ENCODE results near the gene XRN1. TPM values are rescaled to one million over a fixed set of nuclear protein-coding genes. Genes with fewer than 3 reads are reported as not detected.
"Not testable (repeated sequence)": the region's sequence is repeated elsewhere in the genome, so short reads cannot be mapped to it uniquely, and the experiment has no call there.

XRN1 gene
- total and polyA plus RNA-seq, 10 donors, result 5.3 to 87.5 (median 76.9) TPM

DNA sequence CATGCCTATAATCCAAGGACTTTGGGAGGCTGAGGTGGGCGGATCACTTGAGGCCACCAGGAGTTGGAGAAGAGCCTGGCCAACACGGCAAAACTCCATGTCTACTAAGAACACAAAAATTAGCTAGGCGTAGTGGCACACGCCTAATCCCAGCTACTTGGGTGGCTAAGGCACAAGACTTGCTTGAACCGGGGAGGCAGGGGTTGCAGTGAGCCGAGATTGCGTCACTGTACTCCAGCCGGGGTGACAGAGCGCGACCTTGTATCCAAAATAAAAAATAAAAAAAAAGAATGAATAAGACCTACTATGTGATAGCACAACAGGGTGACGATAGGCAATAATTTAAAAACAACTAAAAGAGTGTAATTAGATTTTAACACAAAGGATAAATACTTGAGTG, 3.5 kb downstream of the XRN1 start:
- intact Hi-C loops (cut with DNase I; ENCODE audit: low total_unique reads), result no loop called here
- H3K27ac ChIP-seq, result no peak overlapping the region
- no peak for DNase-seq
- WGBS, 5 donors, result 89 to 94% (median 92%) methylated on average over 11 of the region's 11 CpGs
- peaks cover 0 to 5% (median 0%) of the 10 kb centered on the region in 6 donors for H3K36me3 ChIP-seq
- no peak overlapping the region for H3K4me3 ChIP-seq
- H3K4me1 ChIP-seq, result peaks cover 22 to 88% (median 65%) of the 10 kb centered on the region in 6 donors
- H3K9me3 ChIP-seq, result no peaks in the 10 kb centered on the region
- H3K27me3 ChIP-seq (replicated peaks in 1 of 7), result no peaks in the 10 kb centered on the region
- no peak for TF ChIP-seq POLR2A (IDR thresholded peaks at IDR 0.05)
- TF ChIP-seq, protein P1, sequence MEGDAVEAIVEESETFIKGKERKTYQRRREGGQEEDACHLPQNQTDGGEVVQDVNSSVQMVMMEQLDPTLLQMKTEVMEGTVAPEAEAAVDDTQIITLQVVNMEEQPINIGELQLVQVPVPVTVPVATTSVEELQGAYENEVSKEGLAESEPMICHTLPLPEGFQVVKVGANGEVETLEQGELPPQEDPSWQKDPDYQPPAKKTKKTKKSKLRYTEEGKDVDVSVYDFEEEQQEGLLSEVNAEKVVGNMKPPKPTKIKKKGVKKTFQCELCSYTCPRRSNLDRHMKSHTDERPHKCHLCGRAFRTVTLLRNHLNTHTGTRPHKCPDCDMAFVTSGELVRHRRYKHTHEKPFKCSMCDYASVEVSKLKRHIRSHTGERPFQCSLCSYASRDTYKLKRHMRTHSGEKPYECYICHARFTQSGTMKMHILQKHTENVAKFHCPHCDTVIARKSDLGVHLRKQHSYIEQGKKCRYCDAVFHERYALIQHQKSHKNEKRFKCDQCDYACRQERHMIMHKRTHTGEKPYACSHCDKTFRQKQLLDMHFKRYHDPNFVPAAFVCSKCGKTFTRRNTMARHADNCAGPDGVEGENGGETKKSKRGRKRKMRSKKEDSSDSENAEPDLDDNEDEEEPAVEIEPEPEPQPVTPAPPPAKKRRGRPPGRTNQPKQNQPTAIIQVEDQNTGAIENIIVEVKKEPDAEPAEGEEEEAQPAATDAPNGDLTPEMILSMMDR (IDR thresholded peaks at IDR 0.05 in 8 of 11, conservative IDR thresholded peaks at IDR 0.05 in 3 of 11), result no peak
- TF ChIP-seq POLR2AphosphoS5 (IDR thresholded peaks at IDR 0.05), result no peak

DNA sequence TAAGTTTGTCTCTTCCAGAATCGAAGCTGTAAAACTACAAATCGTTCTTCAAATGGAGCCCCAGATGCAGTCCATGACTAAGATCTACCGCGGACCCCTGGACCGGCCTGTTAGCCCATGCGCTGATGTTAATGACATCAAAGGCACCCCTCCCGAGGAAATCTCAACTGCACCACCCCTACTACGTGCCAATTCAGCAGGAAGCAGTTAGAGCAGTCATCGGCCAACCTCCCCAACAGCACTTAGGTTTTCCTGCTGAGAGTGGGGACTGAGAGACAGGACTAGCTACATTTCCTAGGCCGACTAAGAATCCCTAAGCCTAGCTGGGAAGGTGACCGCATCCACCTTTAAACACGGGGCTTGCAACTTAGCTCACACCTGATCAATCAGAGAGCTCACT, 4.8 kb downstream of the XRN1 start:
- intact Hi-C loops (cut with DNase I; ENCODE audit: low total_unique reads); H3K36me3 ChIP-seq; H3K27ac ChIP-seq: not testable (repeated sequence)

DNA sequence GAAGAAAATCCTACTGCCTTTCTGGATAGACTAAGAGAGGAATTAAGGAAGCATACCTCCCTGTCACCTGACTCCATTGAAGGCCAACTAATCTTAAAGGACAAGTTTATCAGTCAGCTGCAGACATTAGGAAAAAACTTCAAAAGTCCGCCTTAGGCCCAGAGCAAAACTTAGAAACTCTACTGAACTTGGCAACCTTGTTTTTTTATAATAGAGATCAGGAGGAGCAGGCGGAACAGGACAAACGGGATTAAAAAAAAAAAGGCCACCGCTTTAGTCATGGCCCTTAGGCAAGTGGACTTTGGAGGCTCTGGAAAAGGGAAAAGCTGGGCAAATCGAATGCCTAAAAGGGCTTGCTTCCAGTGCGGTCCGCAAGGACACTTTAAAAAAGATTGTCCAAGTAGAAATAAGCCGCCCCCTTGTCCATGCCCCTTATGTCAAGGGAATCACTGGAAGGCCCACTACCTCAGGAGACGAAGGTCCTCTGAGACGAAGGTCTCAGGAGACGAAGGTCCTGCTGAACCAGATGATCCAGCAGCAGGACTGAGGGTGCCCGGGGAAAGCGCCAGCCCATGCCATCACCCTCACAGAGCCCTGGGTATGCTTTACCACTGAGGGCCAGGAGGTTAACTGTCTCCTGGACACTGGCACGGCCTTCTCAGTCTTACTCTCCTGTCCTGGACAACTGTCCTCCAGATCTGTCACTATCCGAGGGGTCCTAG, 8.2 kb downstream of the XRN1 start:
- H3K9me3 ChIP-seq; H3K27me3 ChIP-seq (replicated peaks in 1 of 7); intact Hi-C loops (cut with DNase I; ENCODE audit: low total_unique reads); DNase-seq; H3K4me3 ChIP-seq; H3K27ac ChIP-seq: not testable (repeated sequence)
- Histone ChIP-seq H3K4me1 (peaks cover 0 to 85% (median 47%) of the 10 kb centered on the region in 6 donors), H3K36me3 (peaks cover 0 to 19% (median 8%) of the 10 kb centered on the region in 6 donors)
- 92 to 96% (median 95%) methylated on average over 13 to 15 of the region's 15 CpGs for WGBS, 5 donors

More for the DNA sequence above, 4.8 kb downstream of the XRN1 start:
- not testable (repeated sequence) for H3K27me3 ChIP-seq (replicated peaks in 1 of 7); H3K4me3 ChIP-seq; H3K9me3 ChIP-seq; DNase-seq
- 93 to 98% (median 95%) methylated on average over 12 of the region's 12 CpGs for WGBS, 5 donors
- H3K4me1 ChIP-seq, result peaks cover 15 to 90% (median 60%) of the 10 kb centered on the region in 6 donors

DNA sequence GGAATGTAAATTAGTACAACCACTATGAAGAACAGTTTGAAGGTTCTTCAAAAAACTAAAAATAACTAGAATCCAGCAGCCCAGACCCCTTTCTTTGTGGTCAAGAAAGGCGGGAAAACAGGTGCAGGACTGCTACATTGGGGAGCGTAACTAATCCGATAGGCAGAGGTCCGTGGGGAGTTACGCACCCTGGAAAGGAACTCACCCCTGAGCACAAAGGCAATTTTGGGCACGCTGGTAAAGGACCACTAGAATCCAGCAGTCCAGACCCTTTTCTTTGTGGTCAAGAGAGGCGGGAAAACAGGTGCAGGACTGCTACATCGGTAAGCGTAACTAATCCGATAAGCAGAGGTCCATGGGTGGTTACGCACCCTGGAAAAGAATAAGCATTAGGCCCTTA, 9.7 kb downstream of the XRN1 start:
- DNase-seq; H3K9me3 ChIP-seq; H3K27ac ChIP-seq; intact Hi-C loops (cut with DNase I; ENCODE audit: low total_unique reads); H3K27me3 ChIP-seq (replicated peaks in 1 of 7); H3K4me3 ChIP-seq: not testable (repeated sequence)
- peaks cover 0 to 85% (median 38%) of the 10 kb centered on the region in 6 donors for H3K4me1 ChIP-seq
- peaks cover 0 to 23% (median 8%) of the 10 kb centered on the region in 6 donors for H3K36me3 ChIP-seq
- 96 to 98% (median 96%) methylated on average over 11 of the region's 11 CpGs for WGBS, 5 donors

DNA sequence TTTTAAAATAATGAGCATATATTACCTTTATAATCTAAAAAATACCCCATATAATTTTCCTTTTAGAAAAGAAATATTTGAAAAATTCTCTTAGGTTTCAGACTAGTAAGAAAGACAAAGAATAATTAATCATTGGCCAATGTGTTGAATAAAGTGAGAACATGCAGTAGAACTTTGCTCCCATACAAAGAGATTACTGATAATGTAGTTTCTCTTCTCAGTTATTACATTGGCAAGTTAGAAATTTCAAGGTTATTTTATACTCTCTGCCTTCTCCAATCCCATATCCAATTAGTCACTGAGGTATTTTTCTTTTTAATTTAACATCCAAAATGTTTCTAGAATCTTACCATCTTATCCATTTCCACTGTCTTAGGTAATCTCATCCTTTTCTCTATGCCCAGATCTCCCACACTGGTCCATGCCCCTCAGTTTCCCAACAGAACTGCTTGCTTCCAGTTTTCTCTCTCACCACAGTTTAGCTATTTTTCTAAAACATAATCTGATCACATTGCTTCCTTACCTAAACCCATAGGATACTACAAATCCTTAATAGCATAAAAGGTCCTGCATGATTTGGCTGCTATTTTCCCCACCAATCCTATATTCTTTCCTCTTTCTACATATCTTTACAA, 10.8 kb downstream of the XRN1 start:
- TF ChIP-seq POLR2AphosphoS5 (IDR thresholded peaks at IDR 0.05) (no peak), POLR2A (IDR thresholded peaks at IDR 0.05) (no peak)
- TF ChIP-seq, protein P1 (IDR thresholded peaks at IDR 0.05 in 8 of 11, conservative IDR thresholded peaks at IDR 0.05 in 3 of 11), result no peak
- Histone ChIP-seq H3K27me3 (replicated peaks in 1 of 7) (no peaks in the 10 kb centered on the region), H3K4me3 (no peak overlapping the region), H3K36me3 (peaks cover 0 to 31% (median 14%) of the 10 kb centered on the region in 6 donors), H3K4me1 (peaks cover 0 to 76% (median 31%) of the 10 kb centered on the region in 6 donors), H3K27ac (no peak overlapping the region), H3K9me3 (no peaks in the 10 kb centered on the region)
- DNase-seq, result no peak
- intact Hi-C loops (cut with DNase I; ENCODE audit: low total_unique reads), result no loop called here

Measured in spleen (tissue), 11 donors.